HG03064 (cell line): ENCODE data around the gene ERH.
"Not testable (repeated sequence)": the region's sequence is repeated elsewhere in the genome, so short reads cannot be mapped to it uniquely, and the experiment has no call there.

Experiments
- ATAC-seq: cut with Tn5 transposase; IDR thresholded peaks from one replicate; pipeline ENCODE4 v1.9.1; 2021; ENCODE audit warnings: low read depth; ENCODE audit not compliant: unreplicated experiment

ERH gene

GRCh38 chr14:69398053-69398817 lies at the start of gene ERH, which contains the start of gene SLC39A9:
TSS of gene ERH (minus strand) at chr14:69398299. CDS start at chr14:69398233, 66 bp downstream.
TSS of gene SLC39A9 (plus strand) at chr14:69398692. CDS start at chr14:69399370, 678 bp downstream.
- peak; percentile 86 for ATAC-seq

- ATAC-seq = no peak
Observed at GRCh38 chr14:69443296-69443805, 45.3 kb upstream of the ERH start.

- peak; percentile 81 for ATAC-seq
Observed at GRCh38 chr14:69441948-69442347, 43.8 kb upstream of the ERH start.

- no peak for ATAC-seq
Observed at GRCh38 chr14:69439521-69440270, 41.6 kb upstream of the ERH start.

- ATAC-seq = no peak
Observed at GRCh38 chr14:69432364-69432763, 34.3 kb upstream of the ERH start.

GRCh38 chr14:69430306-69430939 lies 32.3 kb upstream of the ERH start:
- ATAC-seq = no peak

- ATAC-seq = no peak
Observed at GRCh38 chr14:69429643-69430042, 31.5 kb upstream of the ERH start.

GRCh38 chr14:69428289-69428998 lies 30.3 kb upstream of the ERH start:
- no peak for ATAC-seq

- no peak for ATAC-seq
Observed at GRCh38 chr14:69427596-69427995, 29.5 kb upstream of the ERH start.

GRCh38 chr14:69424149-69424923 lies 26.2 kb upstream of the ERH start:
- no peak for ATAC-seq

GRCh38 chr14:69423279-69423678 lies 25.2 kb upstream of the ERH start:
- ATAC-seq = no peak

- not testable (repeated sequence) for ATAC-seq
Observed at GRCh38 chr14:69416087-69416486, 18.0 kb upstream of the ERH start.

GRCh38 chr14:69413483-69413882 lies 15.4 kb upstream of the ERH start:
- no peak for ATAC-seq

- no peak for ATAC-seq
Observed at GRCh38 chr14:69408331-69408960, 10.3 kb upstream of the ERH start.

GRCh38 chr14:69405762-69406161 lies 7.7 kb upstream of the ERH start:
- ATAC-seq = no peak

GRCh38 chr14:69404883-69405282 lies 6.8 kb upstream of the ERH start:
- no peak for ATAC-seq

GRCh38 chr14:69404478-69404877 lies 6.4 kb upstream of the ERH start:
- ATAC-seq = no peak

GRCh38 chr14:69401841-69402240 lies 3.7 kb upstream of the ERH start:
- no peak for ATAC-seq

GRCh38 chr14:69400154-69400553 lies 2.1 kb upstream of the ERH start:
- ATAC-seq = no peak
